Psoas muscle (tissue), 8 donors: Measurements from ENCODE around the gene PCBP3. TPM values are rescaled to one million over a fixed set of nuclear protein-coding genes. Genes with fewer than 3 reads are reported as not detected.
"Not testable (repeated sequence)": the region's sequence is repeated elsewhere in the genome, so short reads cannot be mapped to it uniquely, and the experiment has no call there.

Source experiments
- ATAC-seq, 4 donors: fragments of 200-7000 bp; cut with Tn5 transposase; one replicate each; pipeline ENCODE4 v1.9.1; 2020; ENCODE audit warnings: moderate library complexity in 3 of 4, mild to moderate bottlenecking in 2 of 4
- DNase-seq, 2 donors: peaks; one replicate each; pipeline ENCODE4 v3.0.0-alpha.2; 2020
- H3K27ac ChIP-seq: fragments of 200-600 bp; one replicate; pipeline ENCODE4 v1.8.0; 2022
- H3K27me3 ChIP-seq, 3 donors: fragments of 200-600 bp in 1 of 3; one replicate each; pipeline versions ENCODE4 v1.6.1 to v1.8.0; 2013 to 2022; ENCODE audit warnings: low read length in 2 of 3, mild to moderate bottlenecking in 2 of 3, moderate library complexity in 1 of 3; ENCODE audit not compliant: insufficient read depth in 3 of 3
- H3K36me3 ChIP-seq, 2 donors: fragments of 200-600 bp in 1 of 2; one replicate each; pipeline versions ENCODE4 v1.6.1 to v1.8.0; 2013 to 2022; ENCODE audit warnings: low read depth in 1 of 2, mild to moderate bottlenecking in 1 of 2, moderate library complexity in 1 of 2; ENCODE audit not compliant: insufficient read depth in 1 of 2
- H3K4me1 ChIP-seq: fragments of 200-600 bp; one replicate; pipeline ENCODE4 v1.8.0; 2022
- H3K4me3 ChIP-seq: fragments of 200-600 bp; one replicate; pipeline ENCODE4 v1.8.0; 2022; ENCODE audit warnings: mild to moderate bottlenecking
- H3K9me3 ChIP-seq: fragments of 200-600 bp; one replicate; pipeline ENCODE4 v1.8.0; 2022
- WGBS, 3 donors: extraction: QIAGEN DNeasy Blood & Tissue Kit; methylation state at CpG; one replicate each; pipeline versions ENCODE4 v1.1.6 to v1.1.7; 2013; 5-methylcytosine and 5-hydroxymethylcytosine counted together
- intact Hi-C, 2 donors: fragments of 100-400 bp; cut with DNase I; formaldehyde crosslinking; loops; one replicate each; pipeline versions ENCODE4 v1.11.0 to v1.14.2; 2022
- polyA plus RNA-seq, 3 donors: library from polyadenylated mRNA; stranded (reverse); fragments of 200-250 nt; gene quantifications; one replicate each; pipeline ENCODE4 v1.2.3, GENCODE V29; 2013
- total RNA-seq, 4 donors: library from RNA; stranded (reverse); fragmentation: NEBNext Ultra II Directional in 2 of 4; extraction: Animal tissue kit (Norgen Biotek cat#: 25700) in 2 of 4; gene quantifications; one replicate each; pipeline versions ENCODE4 v1.2.1 to v1.2.4, GENCODE V29; 2021 to 2023
- TF ChIP-seq, protein P1 (sequence below): fragments of 200-600 bp; IDR thresholded peaks from one replicate; pipeline ENCODE4 v1.8.0; 2022; ENCODE audit warnings: antibody characterized with exemption
- donor health status: healthy with polysubstance abuse.
- donor health status: DM: no; HTN: no; CAD: no; lungs with moderate emphysema.
- donor health status: Bipolar disorder and iron deficiency.
- donor health status: healthy.
- donor health status: DM: yes; HTN: yes; CAD: no.
- donor health status: DM: no; HTN: no; CAD: no.
- donor health status: DM: no; HTN: no; CAD: no.
- donor health status: DM: yes; HTN: yes; CAD: no.

The PCBP3 gene
- total and polyA plus RNA-seq, 7 donors = 0.10 to 0.91 (median 0.33) TPM; not detected in 1

DNA sequence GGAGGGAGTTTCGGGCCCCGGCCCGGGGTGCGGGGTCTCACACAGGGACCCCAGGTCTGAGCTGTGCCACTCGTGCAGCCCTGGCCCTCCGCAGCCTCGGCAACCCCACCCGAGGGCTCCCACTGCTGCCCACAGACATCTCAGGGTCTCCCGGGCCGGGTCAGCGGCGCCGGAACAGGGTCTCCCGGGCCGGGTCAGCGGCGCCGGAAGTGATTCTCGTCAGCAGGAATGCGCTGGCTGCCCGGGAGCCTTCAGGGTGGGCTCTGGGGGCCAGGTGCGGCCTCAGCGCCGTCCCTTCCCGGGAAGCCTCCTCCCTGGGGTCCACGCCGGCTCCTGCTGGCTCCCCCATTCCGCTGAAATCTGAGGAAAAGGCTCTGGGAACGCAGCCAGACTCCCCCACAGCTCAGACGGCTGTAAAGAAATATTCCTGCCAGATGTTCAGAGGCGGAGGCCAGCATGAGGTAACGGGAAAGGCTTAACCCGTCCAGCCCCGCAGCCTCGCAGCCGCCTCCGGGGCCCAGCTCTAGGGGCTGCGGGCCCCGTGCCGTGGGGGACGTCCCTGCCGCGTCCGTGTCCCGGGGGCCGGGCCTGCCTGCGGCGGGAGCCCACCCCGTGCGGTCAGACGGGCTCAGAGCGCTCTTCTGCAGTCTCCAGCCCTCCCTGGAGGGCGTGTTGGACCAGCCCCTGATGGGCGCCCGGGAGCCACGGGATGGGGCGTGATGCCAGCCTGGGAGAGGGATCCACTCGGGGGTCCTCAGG lies 329.4 kb downstream of the PCBP3 start:
- TF ChIP-seq, protein P1, sequence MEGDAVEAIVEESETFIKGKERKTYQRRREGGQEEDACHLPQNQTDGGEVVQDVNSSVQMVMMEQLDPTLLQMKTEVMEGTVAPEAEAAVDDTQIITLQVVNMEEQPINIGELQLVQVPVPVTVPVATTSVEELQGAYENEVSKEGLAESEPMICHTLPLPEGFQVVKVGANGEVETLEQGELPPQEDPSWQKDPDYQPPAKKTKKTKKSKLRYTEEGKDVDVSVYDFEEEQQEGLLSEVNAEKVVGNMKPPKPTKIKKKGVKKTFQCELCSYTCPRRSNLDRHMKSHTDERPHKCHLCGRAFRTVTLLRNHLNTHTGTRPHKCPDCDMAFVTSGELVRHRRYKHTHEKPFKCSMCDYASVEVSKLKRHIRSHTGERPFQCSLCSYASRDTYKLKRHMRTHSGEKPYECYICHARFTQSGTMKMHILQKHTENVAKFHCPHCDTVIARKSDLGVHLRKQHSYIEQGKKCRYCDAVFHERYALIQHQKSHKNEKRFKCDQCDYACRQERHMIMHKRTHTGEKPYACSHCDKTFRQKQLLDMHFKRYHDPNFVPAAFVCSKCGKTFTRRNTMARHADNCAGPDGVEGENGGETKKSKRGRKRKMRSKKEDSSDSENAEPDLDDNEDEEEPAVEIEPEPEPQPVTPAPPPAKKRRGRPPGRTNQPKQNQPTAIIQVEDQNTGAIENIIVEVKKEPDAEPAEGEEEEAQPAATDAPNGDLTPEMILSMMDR = no peak
- Histone ChIP-seq H3K27ac (peak overlapping the region; percentile 72), H3K27me3 (peaks cover 0 to 40% (median 12%) of the 10 kb centered on the region in 3 donors), H3K9me3 (no peaks in the 10 kb centered on the region), H3K4me3 (peak overlapping the region; percentile 68), H3K36me3 (no peaks in the 10 kb centered on the region), H3K4me1 (peaks cover 17% of the 10 kb centered on the region)
- intact Hi-C loops = loop anchor here in 1 of 2 donors (5.0 kb wide), 2 partner anchors 129 to 254 kb away; partner anchors contain the start of gene LSS
- WGBS, 3 donors = 4 to 8% (median 7%) methylated on average over 54 to 58 of the region's 58 CpGs
- DNase-seq (peak; percentile 87 to 93), ATAC-seq (peak; percentile 31 to 58 (median 47))

DNA sequence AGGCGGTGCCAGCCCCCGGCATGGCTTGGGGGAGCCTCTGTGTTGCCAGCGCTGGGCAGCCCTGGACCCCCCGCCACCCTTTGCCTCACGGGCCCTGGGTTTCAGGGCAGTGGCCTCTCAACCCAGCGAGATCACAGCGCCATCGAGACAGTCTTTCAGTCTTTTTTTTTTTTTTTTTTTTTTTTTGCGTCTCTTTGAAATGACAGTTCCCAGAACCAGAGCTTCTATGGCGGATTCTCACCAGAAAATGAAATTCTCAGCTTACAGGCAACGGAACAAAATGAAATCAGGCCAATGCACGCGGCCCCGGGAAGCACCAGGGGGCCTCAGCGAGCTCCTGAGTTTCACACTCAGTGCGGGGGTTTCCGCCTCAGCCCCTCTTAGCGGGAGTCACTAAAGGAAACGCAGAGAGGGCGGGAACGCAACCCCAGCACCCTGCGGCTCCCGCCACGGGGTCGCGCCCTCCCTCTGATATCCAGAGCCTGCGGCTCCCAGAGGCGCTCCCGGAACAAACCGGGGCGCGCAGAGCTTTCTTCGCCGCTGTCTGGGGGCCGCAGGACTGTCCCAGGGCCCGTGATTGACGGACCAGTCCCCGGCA lies 330.0 kb downstream of the PCBP3 start:
- ATAC-seq (peak; percentile 34 to 61 (median 52)), DNase-seq (peak; percentile 84 to 88)
- Histone ChIP-seq H3K4me1 (peaks cover 17% of the 10 kb centered on the region), H3K27me3 (peaks cover 0 to 40% (median 12%) of the 10 kb centered on the region in 3 donors), H3K36me3 (no peaks in the 10 kb centered on the region), H3K9me3 (no peaks in the 10 kb centered on the region), H3K27ac (peak overlapping the region; percentile 72), H3K4me3 (peak overlapping the region; percentile 68)
- intact Hi-C loops = loop anchor here in 1 of 2 donors (5.0 kb wide), 2 partner anchors 129 to 254 kb away; partner anchors contain the start of gene LSS
- TF ChIP-seq, protein P1 = peak; percentile 60
- WGBS, 3 donors = 1 to 2% (median 2%) methylated on average over 36 to 38 of the region's 38 CpGs

DNA sequence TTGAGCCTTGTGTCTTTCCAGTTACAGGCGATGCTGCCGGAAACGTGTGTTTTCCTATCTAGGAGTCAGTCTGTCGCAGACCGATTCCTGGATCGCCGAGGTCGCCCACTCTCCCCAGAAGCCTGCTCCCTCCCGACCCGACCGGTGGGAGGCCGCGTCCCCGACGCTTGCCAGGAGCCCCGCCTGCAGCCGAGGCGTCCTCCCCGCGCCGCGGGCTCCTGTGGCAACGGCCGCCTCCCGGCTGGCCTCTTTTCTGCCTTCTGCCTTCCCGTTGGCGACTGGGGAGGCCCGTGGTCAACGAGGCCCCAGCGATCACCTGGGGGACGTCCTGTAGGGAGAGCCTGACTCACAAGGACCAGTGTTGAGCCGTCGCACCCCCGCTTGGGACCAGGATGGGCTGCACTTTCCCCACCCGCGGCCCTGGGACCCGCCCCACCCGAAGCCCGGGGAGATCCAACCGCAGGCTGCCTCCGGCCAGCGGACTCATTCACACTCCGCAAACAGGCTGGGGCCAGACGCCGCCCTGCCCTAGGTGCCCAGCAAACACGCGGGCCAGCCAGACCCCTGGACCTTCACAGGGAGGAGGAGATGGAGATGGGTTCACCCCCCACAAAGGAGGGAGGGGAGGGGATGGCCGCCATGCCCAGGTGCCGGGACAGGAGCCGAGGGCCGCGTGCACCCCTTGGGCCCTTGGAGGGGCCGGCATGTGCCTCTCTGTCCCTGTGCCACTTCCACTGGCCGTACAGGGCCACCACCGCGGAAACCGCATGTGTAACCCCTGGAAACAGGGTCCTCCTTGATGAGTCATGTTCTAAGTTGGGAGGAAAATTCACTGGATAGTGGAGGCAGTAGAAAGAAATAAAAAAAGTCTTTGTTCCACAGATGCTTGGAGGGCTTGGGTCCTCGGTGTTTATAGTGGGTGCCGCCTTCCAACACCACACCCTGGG lies 330.8 kb downstream of the PCBP3 start:
- no peaks in the 10 kb centered on the region for H3K9me3 ChIP-seq
- TF ChIP-seq, protein P1 = no peak
- WGBS, 3 donors = 2 to 4% (median 3%) methylated on average over 34 to 59 of the region's 59 CpGs
- H3K36me3 ChIP-seq = no peaks in the 10 kb centered on the region
- peak overlapping the region; percentile 68 for H3K4me3 ChIP-seq
- intact Hi-C loops = loop anchor here in 1 of 2 donors (5.0 kb wide), 2 partner anchors 128 to 253 kb away; partner anchors contain the start of gene LSS
- peaks cover 17% of the 10 kb centered on the region for H3K4me1 ChIP-seq
- peaks cover 0 to 40% (median 12%) of the 10 kb centered on the region in 3 donors for H3K27me3 ChIP-seq
- peak; percentile 12 to 33 (median 29) for ATAC-seq
- peak overlapping the region; percentile 72 for H3K27ac ChIP-seq
- peak; percentile 69 to 80 for DNase-seq

DNA sequence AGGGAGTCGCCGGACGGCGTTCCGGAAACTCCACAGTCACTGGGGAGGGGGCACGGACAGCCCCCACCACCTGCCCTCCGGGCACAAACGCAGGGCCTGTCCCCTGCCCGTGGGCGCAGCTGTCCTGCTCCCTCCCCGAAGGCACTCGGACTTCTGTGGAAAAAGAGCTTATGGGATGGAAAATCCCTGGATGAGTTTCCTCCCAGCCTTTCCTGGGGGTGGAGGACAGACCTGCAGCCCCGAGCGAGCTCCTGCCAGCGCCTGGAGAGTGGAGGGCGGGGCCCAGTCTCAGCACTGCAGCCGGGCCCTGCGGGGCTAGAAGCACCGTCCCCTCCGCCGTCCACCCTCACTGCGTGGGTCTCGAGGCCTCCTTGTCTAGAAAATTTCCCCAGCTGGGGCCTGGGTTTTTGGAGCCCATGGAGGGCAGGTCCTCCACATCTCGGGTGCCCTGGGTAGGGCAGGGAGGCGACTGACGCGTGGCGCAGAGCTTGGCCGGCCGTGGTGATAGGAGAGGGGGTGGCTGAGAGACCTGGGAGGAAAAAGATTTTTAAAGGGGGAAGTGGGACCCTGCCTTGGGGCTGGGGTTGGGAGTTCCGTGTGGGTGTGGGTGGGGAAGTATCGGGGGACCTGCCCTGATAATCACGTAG lies 331.6 kb downstream of the PCBP3 start:
- H3K4me3 ChIP-seq = peak overlapping the region; percentile 68
- peaks cover 0 to 40% (median 12%) of the 10 kb centered on the region in 3 donors for H3K27me3 ChIP-seq

DNA sequence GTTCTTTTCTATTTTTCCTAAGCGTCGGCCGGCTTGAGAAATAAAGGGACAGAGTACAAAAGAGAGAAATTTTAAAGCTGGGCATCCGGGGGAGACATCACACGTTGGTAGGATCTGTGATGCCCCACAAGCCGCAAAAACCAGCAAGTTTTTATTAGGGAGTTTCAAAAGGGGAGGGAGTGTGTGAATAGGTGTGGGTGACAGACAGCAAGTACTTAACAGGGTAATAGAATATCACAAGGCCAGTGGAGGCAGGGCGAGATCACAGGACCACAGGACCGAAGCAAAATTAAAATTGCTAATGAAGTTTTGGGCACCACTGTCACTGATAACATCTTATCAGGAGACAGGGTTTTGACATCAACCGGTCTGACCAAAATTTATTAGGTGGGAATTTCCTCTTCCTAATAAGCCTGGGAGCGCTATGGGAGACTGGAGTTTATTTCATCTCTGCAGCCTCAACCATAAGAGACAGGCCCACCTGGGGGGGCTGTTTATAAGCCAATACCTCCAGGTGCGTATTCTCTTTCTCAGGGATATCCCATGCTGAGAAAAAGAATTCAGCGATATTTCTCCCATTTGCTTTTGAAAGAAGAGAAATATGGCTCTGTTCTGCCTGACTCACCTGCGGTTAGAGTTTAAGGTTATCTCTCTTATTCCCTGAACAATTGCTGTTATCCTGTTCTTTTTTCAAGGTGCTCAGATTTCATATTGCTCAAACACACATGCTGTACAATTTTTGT lies 332.3 kb downstream of the PCBP3 start:
- H3K4me3 ChIP-seq, ATAC-seq, H3K27ac ChIP-seq, H3K9me3 ChIP-seq, intact Hi-C loops, DNase-seq, H3K36me3 ChIP-seq: not testable (repeated sequence)
- 72 to 90% (median 84%) methylated on average over 10 to 13 of the region's 13 CpGs for WGBS, 3 donors
- Histone ChIP-seq H3K27me3 (peaks cover 0 to 36% (median 10%) of the 10 kb centered on the region in 3 donors), H3K4me1 (peaks cover 17% of the 10 kb centered on the region)

More for the DNA sequence above, 331.6 kb downstream of the PCBP3 start:
- TF ChIP-seq, protein P1 = no peak
- DNase-seq (peak; percentile 66 to 71), ATAC-seq (peak in 2 of 4 donors; percentile 4 to 13)
- intact Hi-C loops = no loop called here
- peaks cover 17% of the 10 kb centered on the region for H3K4me1 ChIP-seq
- 24 to 41% (median 26%) methylated on average over 31 to 33 of the region's 33 CpGs for WGBS, 3 donors
- H3K9me3 ChIP-seq = no peaks in the 10 kb centered on the region
- H3K27ac ChIP-seq = peak overlapping the region; percentile 72
- no peaks in the 10 kb centered on the region for H3K36me3 ChIP-seq
